ENCODE data around the gene ERCC3.

DNA sequence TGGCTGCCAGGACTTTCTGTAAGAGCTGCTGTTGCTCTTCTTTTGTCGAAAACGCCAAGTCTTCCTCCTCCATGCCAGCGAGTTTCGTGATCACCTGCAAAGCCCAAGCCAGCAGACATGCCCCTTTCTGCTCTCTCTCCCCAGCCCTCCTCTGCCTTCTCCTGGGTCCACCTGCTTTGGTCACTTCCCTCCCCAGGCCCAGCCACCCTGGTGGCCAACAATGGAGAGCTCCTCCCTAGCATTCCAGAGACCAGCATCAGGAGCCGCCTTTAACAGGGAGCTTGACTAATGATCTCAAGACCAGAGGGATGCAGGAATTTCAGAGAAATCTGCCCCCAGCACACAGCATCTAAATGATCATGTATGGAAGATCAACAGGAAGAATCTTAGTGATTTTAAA, 34.6 kb downstream of the ERCC3 start:
- TF ChIP-seq CTCF (IDR thresholded peaks at IDR 0.05) (no peak), ZFX (IDR thresholded peaks at IDR 0.05; ENCODE audit: borderline replicate concordance) (no peak)

Data from 22Rv1 (cell line).